Transverse colon (tissue), 4 donors: ENCODE data around the gene BMS1.

Experiments used
- CTCF ChIP-seq, 5 experiments: fragments of 200-600 bp in 3 of 5; fragments of 450-650 bp in 2 of 5; sonication (generic) in 3 of 5; IDR thresholded peaks; 1 replicate in 2 of 5; 2 replicates in 3 of 5; pipeline ENCODE4 v1.5.1; 2016 to 2017; ENCODE audit warnings: antibody characterized with exemption in 5 of 5, inconsistent platforms in 3 of 5, mild to moderate bottlenecking in 2 of 5, moderate library complexity in 1 of 5
- EP300 ChIP-seq: sonication (generic); formaldehyde crosslinking; IDR thresholded peaks from one replicate; pipeline ENCODE4 v1.6.1; 2017; ENCODE audit warnings: antibody characterized with exemption, low read depth
- POLR2A ChIP-seq: fragments of 450-650 bp; IDR thresholded peaks from one replicate; pipeline ENCODE4 v1.6.1; 2016; ENCODE audit warnings: antibody characterized with exemption, mild to moderate bottlenecking, moderate library complexity
- POLR2AphosphoS5 ChIP-seq, 3 donors: sonication (generic); formaldehyde crosslinking; IDR thresholded peaks; one replicate each; pipeline ENCODE4 v1.6.1; 2016; ENCODE audit warnings: antibody characterized with exemption in 3 of 3

GRCh38 chr10:42767906-42768305 lies 14.7 kb upstream of the BMS1 start:
- TF ChIP-seq CTCF (IDR thresholded peaks at IDR 0.05), result no peak
- no peak for TF ChIP-seq EP300
- TF ChIP-seq POLR2A, result no peak
- TF ChIP-seq POLR2AphosphoS5 (IDR thresholded peaks at IDR 0.05), result no peak
